GM21737 (cell line): ENCODE measurements around the gene NTSR1.

ENCODE experiments used
- ATAC-seq: cut with Tn5 transposase; IDR thresholded peaks from one replicate; pipeline ENCODE4 v1.9.1; 2021; ENCODE audit warnings: mild to moderate bottlenecking, moderate library complexity; ENCODE audit not compliant: unreplicated experiment

NTSR1 gene

GRCh38 chr20:62692801-62693523 lies 15.7 kb upstream of the NTSR1 start:
- ATAC-seq = no peak

GRCh38 chr20:62693524-62693922 lies 15.1 kb upstream of the NTSR1 start:
- no peak for ATAC-seq

GRCh38 chr20:62694106-62694505 lies 14.5 kb upstream of the NTSR1 start:
- ATAC-seq = no peak

- ATAC-seq = no peak
These were observed 13.8 kb upstream of the NTSR1 start for GRCh38 chr20:62694868-62695267.

- no peak for ATAC-seq
These were observed 12.9 kb upstream of the NTSR1 start for GRCh38 chr20:62695448-62696414.

- ATAC-seq = no peak
These were observed 12.1 kb upstream of the NTSR1 start for GRCh38 chr20:62696434-62696957.

- no peak for ATAC-seq
These were observed 11.6 kb upstream of the NTSR1 start for GRCh38 chr20:62696989-62697388.

GRCh38 chr20:62697468-62697912 lies 11.1 kb upstream of the NTSR1 start:
- ATAC-seq = no peak

GRCh38 chr20:62698231-62698630 lies 10.4 kb upstream of the NTSR1 start:
- no peak for ATAC-seq

- no peak for ATAC-seq
These were observed 9.3 kb upstream of the NTSR1 start for GRCh38 chr20:62699296-62699695.

- no peak for ATAC-seq
These were observed 8.9 kb upstream of the NTSR1 start for GRCh38 chr20:62699741-62700140.

- ATAC-seq = no peak
These were observed 8.2 kb upstream of the NTSR1 start for GRCh38 chr20:62700261-62700930.

- ATAC-seq = no peak
These were observed 7.2 kb upstream of the NTSR1 start for GRCh38 chr20:62701161-62702012.

- no peak for ATAC-seq
These were observed 6.7 kb upstream of the NTSR1 start for GRCh38 chr20:62702013-62702300.

GRCh38 chr20:62702895-62703852 lies 5.5 kb upstream of the NTSR1 start:
- ATAC-seq = no peak

- ATAC-seq = no peak
These were observed 4.8 kb upstream of the NTSR1 start for GRCh38 chr20:62703853-62704228.

GRCh38 chr20:62704341-62704948 lies 4.2 kb upstream of the NTSR1 start:
- no peak for ATAC-seq

GRCh38 chr20:62705627-62706026 lies 3.0 kb upstream of the NTSR1 start:
- ATAC-seq = no peak

- ATAC-seq = no peak
These were observed 2.3 kb upstream of the NTSR1 start for GRCh38 chr20:62706344-62706743.
